K562 (cell line): Measurements from ENCODE around the gene NUP153. TPM values are rescaled to one million over a fixed set of nuclear protein-coding genes. Genes with fewer than 3 reads are reported as not detected.

Source experiments
- ATAC-seq: fragments of 200-7000 bp; cut with Tn5 transposase; 3 replicates; pipeline ENCODE4 v1.9.1; 2020; ENCODE audit warnings: moderate library complexity
- BruUV-seq: library from RNA; stranded (reverse); fragments of 400-500 nt; replicated peaks from 2 replicates; lab custom pipeline; 2021; lab: Mats Ljungman, UMichigan
- CTCF ChIA-PET: fragments of 300-600 bp; formaldehyde crosslinking; extraction: SDS; loops from one replicate; lab custom pipeline; 2021; ENCODE audit warnings: low intra/inter-chr PET ratio; lab: Yijun Ruan, JAX
- POLR2A ChIA-PET: fragments of 300-600, 350-650 bp; sonication (Branson Sonifier 250); formaldehyde crosslinking; extraction: SDS; loops from one replicate; lab custom pipeline; 2021; ENCODE audit warnings: antibody characterized with exemption, inconsistent platforms; lab: Yijun Ruan, JAX
- DNase-seq, 4 experiments: peaks; one replicate each; pipeline versions ENCODE4 v3.0.0 to v3.0.0-alpha.2; 2011 to 2018; ENCODE audit warnings: low spot score in 3 of 4, mixed read lengths in 3 of 4; ENCODE audit errors: extremely low read depth in 1 of 4
- FAIRE-seq: peaks from 2 replicates; lab custom pipeline; 2011; peaks lifted over from hg19 to GRCh38; lab: Jason Lieb, UNC
- H2AFZ ChIP-seq: 2 replicates; pipeline ENCODE4 v1.6.0; 2011; ENCODE audit warnings: low read depth, low read length, control low read depth, inconsistent platforms
- H3K27ac ChIP-seq: fragments of 200-600 bp; 3 replicates; pipeline ENCODE4 v1.8.0; 2011; ENCODE audit warnings: low read depth, mild to moderate bottlenecking, control low read depth, inconsistent platforms, low read length, moderate library complexity, mixed read lengths; ENCODE audit errors: extremely low read depth
- H3K27me3 ChIP-seq, 2 experiments: fragments of 300-600 bp in 1 of 2; 2 replicates in 1 of 2; 3 replicates in 1 of 2; pipeline versions ENCODE4 v1.6.0 to v1.8.0; 2011; ENCODE audit warnings: inconsistent platforms in 2 of 2, low read length in 2 of 2, mild to moderate bottlenecking in 1 of 2, mixed read lengths in 1 of 2, moderate library complexity in 1 of 2; ENCODE audit not compliant: control insufficient read depth in 2 of 2, insufficient read depth in 2 of 2
- H3K36me3 ChIP-seq: fragments of 300-600 bp; 3 replicates; pipeline ENCODE4 v1.8.0; 2011; ENCODE audit warnings: mild to moderate bottlenecking, low read length, inconsistent platforms; ENCODE audit not compliant: control insufficient read depth, insufficient read depth
- H3K4me1 ChIP-seq, 2 experiments: fragments of 200-600 bp in 1 of 2; replicated peaks in 1 of 2; 2 replicates in 1 of 2; 3 replicates in 1 of 2; pipeline versions ENCODE4 v1.5.1 to v1.8.0; 2011; ENCODE audit warnings: inconsistent platforms in 2 of 2, low read length in 2 of 2, mild to moderate bottlenecking in 1 of 2, mixed read lengths in 1 of 2, moderate library complexity in 1 of 2; ENCODE audit not compliant: control insufficient read depth in 2 of 2, insufficient read depth in 2 of 2
- H3K4me2 ChIP-seq: 2 replicates; pipeline ENCODE4 v1.6.1; 2011; ENCODE audit warnings: low read length, control low read depth, inconsistent platforms, mixed read lengths; ENCODE audit not compliant: insufficient read depth
- H3K4me3 ChIP-seq: fragments of 200-600 bp; sonication (generic), shearing (Covaris generic); 2 replicates; pipeline ENCODE4 v1.5.1; 2016; ENCODE audit warnings: control low read depth, inconsistent platforms
- H3K79me2 ChIP-seq: fragments of 200-600 bp; 3 replicates; pipeline ENCODE4 v1.8.0; 2011; ENCODE audit warnings: low read length, inconsistent platforms; ENCODE audit not compliant: control insufficient read depth, insufficient read depth
- H3K9ac ChIP-seq, 2 experiments: 2 replicates each; pipeline versions ENCODE4 v1.6.0 to v1.6.1; 2011; ENCODE audit warnings: low read depth in 2 of 2, low read length in 2 of 2, control low read depth in 1 of 2, inconsistent platforms in 1 of 2, mild to moderate bottlenecking in 1 of 2, mixed read lengths in 1 of 2; ENCODE audit not compliant: insufficient read depth in 1 of 2
- H3K9me1 ChIP-seq: one replicate; pipeline ENCODE4 v1.6.0; 2011; ENCODE audit warnings: inconsistent platforms, mild to moderate bottlenecking, low read length, moderate library complexity; ENCODE audit not compliant: control insufficient read depth, insufficient read depth
- H3K9me3 ChIP-seq: replicated peaks from 2 replicates; pipeline ENCODE4 v1.5.1; 2011; ENCODE audit warnings: low read depth, low read length, inconsistent platforms; ENCODE audit not compliant: control insufficient read depth, insufficient read depth
- H4K20me1 ChIP-seq: replicated peaks from 2 replicates; pipeline ENCODE4 v1.6.1; 2011; ENCODE audit warnings: low read length, inconsistent platforms, mixed read lengths; ENCODE audit not compliant: control insufficient read depth, insufficient read depth
- CAMTA2 ChIP-seq: fragments of 250-450 bp; sonication (Bioruptor Pico); conservative IDR thresholded peaks from 2 replicates; pipeline ENCODE4 v1.5.1; 2022
- CEBPB ChIP-seq: fragments of 450-650 bp; IDR thresholded peaks from 2 replicates; pipeline ENCODE4 v1.6.1; 2016; ENCODE audit warnings: missing genetic modification characterization, missing compliant biosample characterization
- SMARCE1 ChIP-seq: fragments of 450-650 bp; IDR thresholded peaks from 2 replicates; pipeline ENCODE4 v1.7.1; 2016; ENCODE audit warnings: mild to moderate bottlenecking
- SOX6 ChIP-seq: fragments of 450-650 bp; IDR thresholded peaks from 2 replicates; pipeline ENCODE4 v1.6.1; 2014; ENCODE audit warnings: mild to moderate bottlenecking
- ZNF224 ChIP-seq: sonication (generic); formaldehyde crosslinking; IDR thresholded peaks from 2 replicates; pipeline ENCODE4 v1.8.0; 2022; ENCODE audit warnings: mild to moderate bottlenecking, missing genetic modification reagents
- ZNF354B ChIP-seq: fragments of 250-450 bp; sonication (Bioruptor Pico); IDR thresholded peaks from 2 replicates; pipeline ENCODE4 v1.4.0; 2020
- ZNF77 ChIP-seq: fragments of 250-450 bp; sonication (Bioruptor Pico); IDR thresholded peaks from 2 replicates; pipeline ENCODE4 v1.5.0; 2020
- ZSCAN32 ChIP-seq: fragments of 450-650 bp; formaldehyde crosslinking; IDR thresholded peaks from 2 replicates; pipeline ENCODE4 v1.4.0; 2020; ENCODE audit warnings: mild to moderate bottlenecking, moderate library complexity
- WGBS: fragments of 100-300 bp; shearing (Covaris generic); methylation state at CpG from one replicate; pipeline ENCODE4 v1.1.6; 2016; ENCODE audit warnings: low coverage, mixed read lengths; ENCODE audit not compliant: insufficient coverage; ENCODE audit errors: missing lambda C conversion rate; 5-methylcytosine and 5-hydroxymethylcytosine counted together
- in situ Hi-C: fragments of 300-500 bp; cut with MboI; formaldehyde crosslinking; loops from 4 replicates; pipeline ENCODE4 v1.15.0; 2018; ENCODE audit warnings: inconsistent platforms, mixed read lengths
- intact Hi-C: fragments of 100-400 bp; cut with micrococcal nuclease; formaldehyde crosslinking; loops from 2 replicates; pipeline ENCODE4 v1.14.2; 2022
- polyA plus RNA-seq, 8 experiments: library from polyadenylated mRNA; depleted of rRNA in 4 of 8; stranded (reverse) in 5 of 8; unstranded in 3 of 8; fragments of >200 nt; fragmentation: Nextera tagmentation in 2 of 8; fragmentation: Illumina TruSeq in 1 of 8; extraction: Ambion mirVana in 2 of 8; extraction: Trizol in 1 of 8; gene quantifications; 2 replicates each; pipeline versions ENCODE4 v1.2.1 to v1.2.3, GENCODE V29; 2011 to 2014; ENCODE audit warnings: inconsistent platforms in 1 of 8, missing spikeins in 1 of 8
- total RNA-seq, 7 experiments: library from RNA; depleted of rRNA in 6 of 7; stranded (reverse); fragments of >200 nt in 6 of 7; fragmentation: Illumina TruSeq in 2 of 7; extraction: Trizol in 2 of 7; gene quantifications; 2 replicates each; pipeline versions ENCODE4 v1.2.1 to v1.2.3, GENCODE V29; 2011 to 2021; ENCODE audit warnings: low replicate concordance in 1 of 7
- TF ChIP-seq, protein P1 (sequence below), 2 experiments: IDR thresholded peaks; 2 replicates each; pipeline ENCODE4 v1.6.1; 2011; ENCODE audit warnings: borderline replicate concordance in 1 of 2, control low read depth in 1 of 2, low read depth in 1 of 2, low read length in 1 of 2, mild to moderate bottlenecking in 1 of 2, mixed read lengths in 1 of 2, moderate library complexity in 1 of 2; ENCODE audit not compliant: insufficient read depth in 1 of 2, insufficient read length in 1 of 2, poor library complexity in 1 of 2, severe bottlenecking in 1 of 2; ENCODE audit errors: extremely low read depth in 1 of 2

NUP153 gene
- total and polyA plus RNA-seq, 9 of the 15 experiments (the other 6 are each of a cell fraction or from before 2014, with no cell fraction given), result 21.9 to 110 (median 84.8) TPM

DNA sequence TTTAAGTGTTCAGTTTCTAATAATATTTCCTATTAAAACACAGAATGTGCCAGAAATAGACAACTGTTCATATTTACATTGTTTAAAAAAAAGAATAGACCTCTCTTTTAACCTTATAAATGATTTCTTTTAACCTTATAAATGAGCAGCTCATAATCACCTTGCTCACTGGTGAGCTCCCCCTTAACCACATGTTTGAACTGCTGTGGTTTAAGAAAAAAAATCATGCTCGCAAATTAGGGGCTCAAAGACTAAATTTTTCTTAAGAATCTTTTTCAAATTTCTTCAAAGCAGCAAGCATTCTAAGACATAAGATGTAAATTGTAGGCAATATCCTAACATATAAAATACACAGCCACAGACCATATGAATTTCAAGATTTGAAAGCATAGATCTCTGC is 73.8 kb downstream of the NUP153 start:
- intact Hi-C loops (no loop called here), in situ Hi-C loops (no loop called here)
- Histone ChIP-seq H4K20me1 (0 out of 2 replicates have a peak, but pooled peaks cover 9% of the 10 kb centered on the region), H3K27me3 (no peaks in the 10 kb centered on the region), H3K4me3 (no peak overlapping the region), H3K27ac (no peak overlapping the region), H3K36me3 (peaks cover 92% of the 10 kb centered on the region), H3K9ac (no peak overlapping the region), H3K79me2 (peaks cover 87% of the 10 kb centered on the region), H3K4me2 (no peak overlapping the region), H3K4me1 (no peaks in the 10 kb centered on the region; a peak in 1 of 5 replicates), H3K9me1 (no peaks in the 10 kb centered on the region), H2AFZ (no peak overlapping the region), H3K9me3 (no peaks in the 10 kb centered on the region)
- ATAC-seq (no peak), FAIRE-seq (no peak), DNase-seq (no peak)
- ChIA-PET CTCF (no interaction called here), POLR2A (interaction anchor here (2.6 kb wide), 1 partner anchor 13 kb away, joined by 8 read pairs; no protein-coding TSS in a partner anchor)
- BruUV-seq, result no TSS peak
- WGBS, result 93% methylated on average over 1 of the region's 1 CpG
- TF ChIP-seq ZNF224 (CRISPR knock-in tag) (no peak), ZNF354B (CRISPR knock-in tag) (no peak), ZNF77 (CRISPR knock-in tag) (no peak), ZSCAN32 (CRISPR knock-in tag) (no peak), CAMTA2 (CRISPR knock-in tag) (no peak)

DNA sequence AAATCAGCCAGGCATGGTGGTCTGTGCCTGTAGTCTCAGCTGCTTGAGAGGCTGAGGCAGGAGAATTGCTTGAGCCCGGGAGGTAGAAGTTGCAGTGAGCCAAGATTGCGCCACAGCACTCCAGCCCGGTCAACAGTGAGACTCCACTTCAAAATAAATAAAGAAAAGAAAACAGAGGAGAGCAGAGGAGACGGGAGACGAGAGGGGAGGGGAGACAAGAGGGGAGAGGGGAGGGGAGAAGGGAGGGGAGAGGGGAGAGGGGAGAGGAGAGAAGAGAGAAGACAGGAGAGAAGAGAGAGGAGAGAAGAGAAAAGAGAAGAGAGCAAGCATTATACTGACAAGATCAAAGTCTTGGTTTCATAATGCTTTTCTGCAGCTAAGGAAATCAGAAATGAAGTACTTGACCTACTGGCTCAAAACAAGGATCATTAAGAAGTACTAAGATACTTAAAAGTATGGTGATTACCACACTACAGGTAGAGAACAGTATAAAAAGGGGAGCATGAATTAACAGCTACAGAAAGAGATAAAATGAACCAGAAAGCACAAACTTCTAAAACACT is 76.1 kb downstream of the NUP153 start:
- no peak overlapping the region for H3K9ac ChIP-seq
- ChIA-PET POLR2A (interaction anchor here (1.0 to 1.1 kb wide), 2 partner anchors 9 to 10 kb away, joined by 3 to 7 read pairs; no protein-coding TSS in a partner anchor), CTCF (no interaction called here)
- TF ChIP-seq SMARCE1 (no peak), CEBPB (tag) (peak; percentile 51), SOX6 (no peak)
- TF ChIP-seq, protein P1, sequence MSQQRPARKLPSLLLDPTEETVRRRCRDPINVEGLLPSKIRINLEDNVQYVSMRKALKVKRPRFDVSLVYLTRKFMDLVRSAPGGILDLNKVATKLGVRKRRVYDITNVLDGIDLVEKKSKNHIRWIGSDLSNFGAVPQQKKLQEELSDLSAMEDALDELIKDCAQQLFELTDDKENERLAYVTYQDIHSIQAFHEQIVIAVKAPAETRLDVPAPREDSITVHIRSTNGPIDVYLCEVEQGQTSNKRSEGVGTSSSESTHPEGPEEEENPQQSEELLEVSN (IDR thresholded peaks at IDR 0.05; ENCODE audit: borderline replicate concordance in 1 of 2, extremely low read depth in 1 of 2, insufficient read depth in 1 of 2, insufficient read length in 1 of 2, low read depth in 1 of 2, low read length in 1 of 2, poor library complexity in 1 of 2, severe bottlenecking in 1 of 2), result no peak
- TF ChIP-seq, all 486 proteins: peak for 1
- H3K36me3 ChIP-seq, result peaks cover 92% of the 10 kb centered on the region
- H3K27me3 ChIP-seq, result no peaks in the 10 kb centered on the region
- H2AFZ ChIP-seq, result no peak overlapping the region
- no peak for DNase-seq
- H4K20me1 ChIP-seq, result 0 out of 2 replicates have a peak, but pooled peaks cover 9% of the 10 kb centered on the region
- ATAC-seq, result no peak
- no peaks in the 10 kb centered on the region for H3K9me1 ChIP-seq
- BruUV-seq, result no TSS peak
- no peak overlapping the region for H3K27ac ChIP-seq
- H3K9me3 ChIP-seq, result no peaks in the 10 kb centered on the region
- H3K79me2 ChIP-seq, result peaks cover 87% of the 10 kb centered on the region
- WGBS, result 75% methylated on average over 4 of the region's 5 CpGs
- in situ Hi-C loops, result no loop called here
- no peak overlapping the region for H3K4me3 ChIP-seq
- no peak for FAIRE-seq
- intact Hi-C loops, result no loop called here
- no peak overlapping the region for H3K4me2 ChIP-seq
- H3K4me1 ChIP-seq, result no peaks in the 10 kb centered on the region
